GM12891 (cell line): ENCODE data around the gene KCNAB3.

ENCODE experiments used
- PAX5 ChIP-seq: IDR thresholded peaks from 2 replicates; pipeline ENCODE4 v1.6.1; 2011; ENCODE audit warnings: low read length, moderate library complexity, mild to moderate bottlenecking; ENCODE audit not compliant: insufficient read depth, severe bottlenecking
- POLR2A ChIP-seq: IDR thresholded peaks from 2 replicates; pipeline ENCODE4 v1.6.1; 2011; ENCODE audit warnings: low read depth, low read length, control low read depth
- POLR2AphosphoS5 ChIP-seq: IDR thresholded peaks from 2 replicates; pipeline ENCODE4 v1.6.1; 2011; ENCODE audit warnings: low read depth, low read length, control low read depth
- SPI1 ChIP-seq: IDR thresholded peaks from 2 replicates; pipeline ENCODE4 v1.6.1; 2011; ENCODE audit warnings: low read depth, low read length, control low read depth

- TF ChIP-seq POLR2A (no peak), POLR2AphosphoS5 (no peak), SPI1 (no peak), PAX5 (no peak)
These were observed 10.4 kb upstream of the KCNAB3 start for GRCh38 chr17:7940034-7940433.
